Measurements from ENCODE around the gene FYB1.
"Not testable (repeated sequence)": the region's sequence is repeated elsewhere in the genome, so short reads cannot be mapped to it uniquely, and the experiment has no call there.

Gene FYB1

GRCh38 chr5:39249069-39249468 is 29.7 kb upstream of the FYB1 start:
- DNase-seq (ENCODE audit: low read depth), result no peak
- no peak for TF ChIP-seq CTCF (IDR thresholded peaks at IDR 0.05; ENCODE audit: low read depth, low read length, missing control alignments)
- no peak overlapping the region for H3K4me3 ChIP-seq (ENCODE audit: low read depth, low read length)
- in situ Hi-C loops (cut with HindIII; ENCODE audit: low sequenced_read_pairs), result no loop called here

GRCh38 chr5:39240750-39241149 is 21.4 kb upstream of the FYB1 start:
- in situ Hi-C loops (cut with HindIII; ENCODE audit: low sequenced_read_pairs), result no loop called here
- DNase-seq (ENCODE audit: low read depth), result no peak
- TF ChIP-seq CTCF (IDR thresholded peaks at IDR 0.05; ENCODE audit: low read depth, low read length, missing control alignments), result no peak
- no peak overlapping the region for H3K4me3 ChIP-seq (ENCODE audit: low read depth, low read length)

GRCh38 chr5:39238366-39239105 is 19.2 kb upstream of the FYB1 start:
- in situ Hi-C loops (cut with HindIII; ENCODE audit: low sequenced_read_pairs), result no loop called here
- H3K4me3 ChIP-seq (ENCODE audit: low read depth, low read length), result no peak overlapping the region
- no peak for TF ChIP-seq CTCF (IDR thresholded peaks at IDR 0.05; ENCODE audit: low read depth, low read length, missing control alignments)
- no peak for DNase-seq (ENCODE audit: low read depth)

- TF ChIP-seq CTCF (IDR thresholded peaks at IDR 0.05; ENCODE audit: low read depth, low read length, missing control alignments), result no peak
- in situ Hi-C loops (cut with HindIII; ENCODE audit: low sequenced_read_pairs), result no loop called here
- no peak for DNase-seq (ENCODE audit: low read depth)
- no peak overlapping the region for H3K4me3 ChIP-seq (ENCODE audit: low read depth, low read length)
Observed at GRCh38 chr5:39236718-39237117, 17.4 kb upstream of the FYB1 start.

GRCh38 chr5:39235648-39236047 is 16.3 kb upstream of the FYB1 start:
- no peak for TF ChIP-seq CTCF (IDR thresholded peaks at IDR 0.05; ENCODE audit: low read depth, low read length, missing control alignments)
- in situ Hi-C loops (cut with HindIII; ENCODE audit: low sequenced_read_pairs), result no loop called here
- no peak overlapping the region for H3K4me3 ChIP-seq (ENCODE audit: low read depth, low read length)
- no peak for DNase-seq (ENCODE audit: low read depth)

GRCh38 chr5:39234494-39234893 is 15.1 kb upstream of the FYB1 start:
- in situ Hi-C loops (cut with HindIII; ENCODE audit: low sequenced_read_pairs); H3K4me3 ChIP-seq (ENCODE audit: low read depth, low read length); DNase-seq (ENCODE audit: low read depth): not testable (repeated sequence)

- in situ Hi-C loops (cut with HindIII; ENCODE audit: low sequenced_read_pairs), result no loop called here
- H3K4me3 ChIP-seq (ENCODE audit: low read depth, low read length), result no peak overlapping the region
- DNase-seq (ENCODE audit: low read depth), result no peak
- TF ChIP-seq CTCF (IDR thresholded peaks at IDR 0.05; ENCODE audit: low read depth, low read length, missing control alignments), result no peak
Observed at GRCh38 chr5:39233783-39234182, 14.4 kb upstream of the FYB1 start.
